T-helper 1 cell treated with Interleukin-12 subunit alpha and Interleukin-12 subunit beta and Interleukin-4 antibody, amounts not matched to agents 30 ng/mL and 1 ng/mL, for 36 hours (primary cell): ENCODE data around the gene PTPDC1. TPM values are rescaled to one million over a fixed set of nuclear protein-coding genes. Genes with fewer than 3 reads are reported as not detected.

Source experiments
- intact Hi-C: fragments of 100-400 bp; cut with micrococcal nuclease; formaldehyde crosslinking; loops from one replicate; pipeline ENCODE4 v1.15.1; 2024
- total RNA-seq: library from RNA; stranded (reverse); gene quantifications from 2 replicates; pipeline ENCODE4 v1.2.3, GENCODE V29; 2022

Gene PTPDC1, protein sequence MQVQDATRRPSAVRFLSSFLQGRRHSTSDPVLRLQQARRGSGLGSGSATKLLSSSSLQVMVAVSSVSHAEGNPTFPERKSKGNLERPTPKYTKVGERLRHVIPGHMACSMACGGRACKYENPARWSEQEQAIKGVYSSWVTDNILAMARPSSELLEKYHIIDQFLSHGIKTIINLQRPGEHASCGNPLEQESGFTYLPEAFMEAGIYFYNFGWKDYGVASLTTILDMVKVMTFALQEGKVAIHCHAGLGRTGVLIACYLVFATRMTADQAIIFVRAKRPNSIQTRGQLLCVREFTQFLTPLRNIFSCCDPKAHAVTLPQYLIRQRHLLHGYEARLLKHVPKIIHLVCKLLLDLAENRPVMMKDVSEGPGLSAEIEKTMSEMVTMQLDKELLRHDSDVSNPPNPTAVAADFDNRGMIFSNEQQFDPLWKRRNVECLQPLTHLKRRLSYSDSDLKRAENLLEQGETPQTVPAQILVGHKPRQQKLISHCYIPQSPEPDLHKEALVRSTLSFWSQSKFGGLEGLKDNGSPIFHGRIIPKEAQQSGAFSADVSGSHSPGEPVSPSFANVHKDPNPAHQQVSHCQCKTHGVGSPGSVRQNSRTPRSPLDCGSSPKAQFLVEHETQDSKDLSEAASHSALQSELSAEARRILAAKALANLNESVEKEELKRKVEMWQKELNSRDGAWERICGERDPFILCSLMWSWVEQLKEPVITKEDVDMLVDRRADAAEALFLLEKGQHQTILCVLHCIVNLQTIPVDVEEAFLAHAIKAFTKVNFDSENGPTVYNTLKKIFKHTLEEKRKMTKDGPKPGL
- total RNA-seq, result 3.8 and 3.9 TPM in 2 replicates

DNA sequence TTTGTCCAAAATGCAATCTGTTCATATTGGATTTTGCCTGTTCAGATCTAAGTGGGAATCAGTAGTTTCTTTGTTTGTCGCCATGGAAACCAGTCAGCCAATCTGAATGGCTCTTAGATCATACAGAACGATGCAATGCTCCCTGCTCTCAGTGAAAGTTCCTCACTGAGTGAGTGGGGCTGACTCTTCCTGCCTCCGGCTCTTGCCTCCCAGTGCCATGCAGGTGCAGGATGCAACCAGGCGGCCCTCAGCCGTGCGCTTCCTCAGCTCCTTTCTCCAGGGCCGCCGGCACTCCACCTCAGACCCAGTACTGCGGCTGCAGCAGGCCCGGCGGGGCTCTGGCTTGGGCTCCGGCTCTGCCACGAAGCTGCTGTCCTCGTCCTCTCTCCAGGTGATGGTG is at the start of gene PTPDC1:
TSS of gene PTPDC1 (plus strand) at position 151 of the 400 bp plus-strand sequence. CDS start at position 218, 67 bp downstream.
- intact Hi-C loops, result no loop called here

DNA sequence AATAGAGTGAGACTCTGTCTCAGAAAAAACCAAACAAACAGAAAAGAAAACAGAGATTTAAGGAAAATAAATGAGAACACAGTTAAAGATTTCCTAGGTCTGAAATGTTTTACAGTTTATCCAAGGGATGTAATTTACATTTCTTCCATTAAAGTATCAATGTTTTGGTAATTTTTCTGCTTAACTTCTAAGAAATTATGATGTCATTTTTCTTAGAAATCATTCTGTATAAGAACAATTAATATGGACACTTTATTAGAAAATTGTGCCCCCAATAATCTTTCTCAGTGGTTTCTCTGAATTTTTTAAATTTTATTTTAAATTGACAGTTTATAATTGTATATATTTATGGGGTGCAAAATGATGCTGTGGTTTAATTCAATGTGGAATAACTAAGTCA is 49.8 kb upstream of the PTPDC1 start:
- intact Hi-C loops, result loop anchor here (5.0 kb wide), 2 partner anchors 582 to 937 kb away; partner anchors contain the start of genes CARD19, FAM120A and FAM120AOS

DNA sequence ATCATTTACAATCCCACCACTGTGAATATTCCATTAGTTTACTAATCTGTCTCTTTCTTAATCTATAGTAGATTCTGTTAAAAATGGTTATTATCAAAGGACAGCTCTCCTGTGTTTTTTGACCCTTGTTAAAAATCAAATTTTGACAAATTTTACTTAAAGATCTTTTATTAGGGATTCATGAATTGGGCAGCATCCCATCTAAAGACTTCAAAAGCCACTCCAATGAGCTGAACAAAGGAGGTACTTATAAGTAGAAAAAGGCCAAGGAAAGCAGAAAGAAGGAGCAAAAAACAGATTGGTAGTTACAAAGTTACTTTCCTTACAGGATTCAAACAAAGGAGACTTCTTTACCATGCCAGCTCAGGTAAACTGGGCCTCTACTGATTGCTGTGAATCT is 44.5 kb upstream of the PTPDC1 start:
- intact Hi-C loops, result no loop called here

DNA sequence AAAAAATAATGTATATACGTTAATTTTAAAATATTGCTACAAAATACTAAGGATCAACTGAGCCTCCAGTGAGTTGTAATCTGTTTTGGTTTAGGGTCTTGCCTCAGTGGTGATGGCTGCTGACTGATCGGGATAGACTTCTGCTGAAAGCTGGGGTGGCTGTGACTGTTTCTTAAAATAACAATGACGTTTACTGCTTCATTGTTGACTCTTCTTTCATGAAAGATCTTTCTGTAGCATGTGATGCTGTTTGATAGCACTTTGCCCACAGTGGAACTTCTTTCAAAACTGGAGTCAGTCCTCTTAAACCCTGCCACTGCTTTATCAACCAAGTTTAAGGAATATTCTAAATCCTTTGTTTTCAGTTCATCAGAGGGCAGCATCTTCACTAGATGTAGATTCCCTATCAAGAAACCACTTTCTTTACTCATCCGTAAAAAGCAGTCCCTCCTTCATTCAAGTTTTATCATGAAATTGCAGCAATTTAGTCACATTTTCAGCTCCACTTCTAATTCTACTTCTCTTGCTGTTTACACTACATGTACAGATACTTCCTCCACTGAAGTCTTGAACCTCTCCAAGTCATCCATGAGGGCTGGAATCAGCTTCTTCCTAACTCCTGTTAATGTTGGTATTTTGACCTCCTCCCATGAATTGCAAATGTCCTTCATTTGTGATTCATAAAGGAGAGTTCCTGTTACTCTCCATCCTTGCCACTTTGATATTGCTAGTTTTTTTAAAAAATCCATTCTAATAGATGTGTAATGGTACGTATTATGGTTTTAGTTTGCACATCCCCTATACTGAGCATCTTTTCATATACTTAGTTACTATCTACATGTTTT is 41.5 kb upstream of the PTPDC1 start:
- intact Hi-C loops, result no loop called here

DNA sequence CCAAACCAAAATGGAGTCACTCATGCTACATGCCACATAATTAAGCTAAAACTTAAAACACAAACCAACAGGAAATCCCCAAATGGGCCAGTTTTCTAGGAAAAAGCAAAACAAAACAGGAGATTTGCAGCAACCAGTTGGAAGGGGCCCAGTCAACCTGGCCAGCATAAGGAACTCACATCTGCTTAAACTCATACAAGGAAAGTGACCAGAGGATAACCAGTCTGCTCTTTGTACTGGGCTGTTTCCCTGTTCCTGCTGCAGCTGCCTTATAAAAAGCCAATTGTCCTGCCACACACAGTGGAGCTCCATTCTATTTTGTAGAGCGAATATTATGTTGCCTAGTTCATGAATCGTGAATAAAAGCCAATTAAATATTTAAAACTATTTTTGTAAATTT is 29.5 kb upstream of the PTPDC1 start:
- intact Hi-C loops, result no loop called here

DNA sequence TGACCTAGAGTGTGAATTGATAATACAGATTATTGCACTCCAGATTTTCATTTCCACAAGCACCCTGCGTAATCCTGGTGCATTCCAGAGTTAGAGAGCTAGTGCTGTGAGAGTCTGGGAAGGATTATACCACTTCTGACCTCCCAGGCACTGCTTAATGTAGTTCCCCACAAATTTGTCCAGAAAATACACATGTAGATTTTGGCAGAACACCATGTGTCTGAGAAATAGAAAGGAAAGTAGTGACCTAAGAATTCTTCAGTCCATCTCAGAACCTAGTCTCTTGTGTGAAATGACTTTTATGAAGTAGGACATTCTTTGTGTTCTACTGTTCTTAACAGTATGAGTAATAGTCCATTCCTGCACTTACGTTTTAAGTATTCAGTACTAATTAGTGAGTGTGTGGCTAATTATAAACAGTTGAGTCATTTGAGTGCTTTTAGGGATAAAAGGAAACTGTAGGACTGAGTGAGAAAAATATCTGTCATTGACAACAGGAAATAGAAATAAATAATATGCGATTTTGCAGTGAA is 27.8 kb upstream of the PTPDC1 start:
- intact Hi-C loops, result no loop called here

DNA sequence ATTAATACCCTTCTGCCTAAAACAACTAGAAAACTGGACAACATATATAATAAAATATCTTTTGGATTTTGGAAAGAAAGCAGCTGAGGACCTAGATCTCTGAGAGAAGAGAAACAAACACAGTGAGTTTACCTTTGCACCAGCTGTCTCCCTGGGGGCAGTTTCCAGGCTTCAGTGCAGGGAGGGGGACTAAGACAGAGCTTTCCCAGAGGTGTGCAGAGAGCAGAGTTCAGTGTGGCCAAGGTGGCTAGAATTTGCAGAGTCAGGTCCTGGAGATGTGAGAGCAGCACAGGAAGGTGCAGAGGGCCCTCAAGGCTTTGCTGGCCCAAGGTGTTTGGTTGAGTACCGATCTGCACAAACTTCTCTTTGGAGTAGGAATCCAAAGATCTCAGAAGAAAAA is 26.3 kb upstream of the PTPDC1 start:
- intact Hi-C loops, result no loop called here

DNA sequence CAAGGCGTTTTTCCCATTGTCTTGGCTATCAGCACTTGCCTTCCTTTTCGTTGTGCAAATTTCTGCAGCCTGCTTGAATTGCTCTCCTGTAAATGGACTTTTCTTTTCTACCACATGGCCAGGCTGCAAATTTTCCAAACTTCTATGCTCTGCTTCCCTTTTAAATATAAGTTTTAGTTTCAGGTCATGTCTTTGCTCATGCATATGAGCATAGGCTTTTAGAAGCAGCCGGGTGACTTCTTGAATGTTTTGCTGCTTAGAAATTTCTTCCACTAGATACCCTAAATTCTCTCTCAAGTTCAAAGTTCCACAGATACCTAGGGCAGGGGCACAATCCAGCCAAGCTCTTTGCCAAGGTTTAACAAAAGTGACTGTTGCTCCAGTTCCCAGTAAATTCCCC is 22.4 kb upstream of the PTPDC1 start:
- intact Hi-C loops, result no loop called here

DNA sequence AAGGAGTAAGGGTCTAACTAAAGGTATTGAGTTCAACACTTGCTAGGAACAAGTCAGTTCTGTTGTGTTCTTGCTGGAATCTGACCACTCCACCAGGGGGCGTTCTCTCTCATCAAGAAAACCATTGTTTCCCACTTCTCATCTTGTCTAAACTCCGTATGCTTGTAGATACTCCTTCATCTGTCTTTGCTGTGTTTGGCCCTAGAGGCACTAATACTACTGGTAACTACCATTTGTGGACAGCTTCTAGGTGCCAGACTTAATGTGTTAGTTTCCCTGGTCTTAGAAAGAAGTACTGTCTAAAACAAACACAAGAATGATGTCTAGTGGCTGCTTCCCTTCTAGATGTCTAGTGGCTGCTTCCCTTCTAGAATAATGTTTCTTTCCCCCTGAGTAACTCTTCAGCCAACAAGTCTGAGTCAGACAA is 18.7 kb upstream of the PTPDC1 start:
- intact Hi-C loops, result loop anchor here (1.0 kb wide), 2 partner anchors 103 to 148 kb away; no protein-coding TSS in a partner anchor

DNA sequence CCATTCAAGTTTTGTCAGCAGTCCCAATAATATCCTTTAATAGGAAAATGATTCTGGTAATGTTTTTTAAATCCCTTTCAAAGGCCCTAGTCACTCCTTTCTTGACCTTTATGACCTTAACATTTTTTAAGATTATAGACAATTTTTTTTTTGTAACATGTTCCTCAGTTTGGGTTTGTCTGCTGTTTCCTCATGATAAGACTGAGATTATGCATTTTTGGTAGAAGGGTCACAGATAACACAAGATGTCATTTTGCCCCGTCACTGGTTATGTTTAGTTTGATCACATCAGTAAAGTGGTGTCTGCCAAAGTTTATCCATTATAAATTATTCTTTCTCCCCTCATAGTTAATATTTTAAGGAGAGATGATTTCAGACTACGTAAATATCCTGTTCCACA is 16.0 kb upstream of the PTPDC1 start:
- intact Hi-C loops, result no loop called here

DNA sequence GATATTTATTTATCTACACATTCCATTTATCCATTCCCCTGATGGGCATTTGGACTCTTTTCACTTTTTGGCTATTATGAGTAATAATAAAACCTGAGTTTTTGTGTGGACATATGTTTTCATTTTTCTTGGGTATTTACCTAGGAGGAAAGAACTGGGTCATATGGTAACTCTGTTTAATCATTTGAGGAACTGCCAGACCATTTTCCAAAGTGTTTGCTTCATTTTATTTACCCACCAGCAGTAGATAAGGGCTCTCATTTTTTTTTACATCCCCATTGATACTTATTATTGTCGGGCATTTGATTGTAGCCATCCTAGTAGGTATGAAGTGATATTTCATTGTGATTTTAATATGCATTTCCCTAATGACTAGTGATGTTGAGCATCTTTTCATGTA is 7.7 kb upstream of the PTPDC1 start:
- intact Hi-C loops, result no loop called here

DNA sequence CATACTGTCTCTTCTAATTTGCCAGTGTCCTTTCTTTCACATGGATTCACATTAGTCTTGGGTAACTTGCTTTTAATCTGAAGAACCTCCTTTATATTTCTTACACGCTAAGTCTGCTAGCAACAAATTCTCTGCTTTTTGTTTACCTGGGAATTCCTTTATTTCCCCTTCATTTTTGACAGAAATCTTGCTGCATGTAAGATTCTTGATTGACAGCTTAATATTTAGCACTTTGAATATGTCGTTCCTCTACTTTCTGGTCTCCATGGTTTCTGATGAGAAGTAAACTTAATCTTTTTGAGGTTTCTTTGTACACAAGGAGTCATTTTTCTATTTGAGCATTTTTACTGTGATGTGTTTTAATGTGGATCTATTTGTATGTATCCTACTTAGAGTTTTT is 6.2 kb upstream of the PTPDC1 start:
- intact Hi-C loops, result no loop called here

DNA sequence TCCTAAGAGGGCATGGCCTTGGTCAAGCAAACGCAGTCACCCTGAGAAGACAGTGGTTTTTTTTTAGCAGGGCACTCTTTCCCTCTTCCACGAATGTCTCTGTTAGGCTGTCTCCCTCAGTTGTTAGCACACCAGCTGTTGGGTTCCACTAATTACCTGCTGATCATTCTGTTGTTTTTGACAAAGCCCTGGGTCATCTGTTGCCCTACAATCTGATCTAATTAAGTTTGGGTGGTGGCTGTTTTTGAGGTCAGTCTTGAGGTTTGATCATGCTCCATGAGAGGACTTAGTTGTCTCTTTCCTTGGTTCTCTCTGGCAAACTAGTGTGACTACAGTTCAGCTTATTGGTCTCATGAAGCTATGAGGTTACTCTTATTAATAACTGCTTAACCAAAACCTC is 5.0 kb upstream of the PTPDC1 start:
- intact Hi-C loops, result no loop called here

DNA sequence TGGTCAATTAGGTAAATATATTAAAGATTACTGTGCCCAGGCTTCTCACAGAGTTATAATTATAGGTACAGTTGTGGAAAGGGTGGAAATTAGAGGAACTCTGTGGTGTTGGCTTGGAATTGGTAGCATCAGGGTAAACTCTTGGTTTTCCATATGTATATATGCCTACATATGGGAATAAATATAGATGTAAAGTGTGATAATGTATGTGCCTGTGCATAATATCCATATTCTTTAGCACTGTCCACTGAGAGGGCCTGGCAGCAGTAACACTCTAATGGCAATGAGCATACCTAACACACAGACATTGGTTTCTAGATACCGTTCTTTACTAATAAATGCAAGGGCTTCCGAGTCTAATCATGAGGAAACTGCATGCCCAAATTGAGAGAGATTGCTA is 4.0 kb upstream of the PTPDC1 start:
- intact Hi-C loops, result no loop called here

DNA sequence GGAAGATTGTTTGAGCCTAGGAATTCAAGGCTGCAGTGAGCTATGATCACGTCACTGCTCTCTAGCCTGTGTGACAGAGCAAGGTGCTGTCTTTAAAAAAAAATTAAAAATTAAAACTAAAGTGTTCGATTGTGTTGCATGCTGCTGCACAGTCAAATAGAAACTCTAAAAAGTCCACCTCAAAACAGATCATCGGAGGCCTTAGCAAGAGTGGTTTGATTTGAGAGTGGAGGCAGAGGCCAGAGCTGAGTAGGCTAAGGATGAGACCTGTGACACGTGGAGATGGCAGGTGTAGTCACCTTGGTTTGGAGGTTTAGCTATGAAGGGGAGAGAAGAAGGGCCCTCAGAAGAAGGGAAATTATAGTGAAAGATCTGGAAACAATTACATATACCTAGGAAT is 2.8 kb upstream of the PTPDC1 start:
- intact Hi-C loops, result no loop called here

DNA sequence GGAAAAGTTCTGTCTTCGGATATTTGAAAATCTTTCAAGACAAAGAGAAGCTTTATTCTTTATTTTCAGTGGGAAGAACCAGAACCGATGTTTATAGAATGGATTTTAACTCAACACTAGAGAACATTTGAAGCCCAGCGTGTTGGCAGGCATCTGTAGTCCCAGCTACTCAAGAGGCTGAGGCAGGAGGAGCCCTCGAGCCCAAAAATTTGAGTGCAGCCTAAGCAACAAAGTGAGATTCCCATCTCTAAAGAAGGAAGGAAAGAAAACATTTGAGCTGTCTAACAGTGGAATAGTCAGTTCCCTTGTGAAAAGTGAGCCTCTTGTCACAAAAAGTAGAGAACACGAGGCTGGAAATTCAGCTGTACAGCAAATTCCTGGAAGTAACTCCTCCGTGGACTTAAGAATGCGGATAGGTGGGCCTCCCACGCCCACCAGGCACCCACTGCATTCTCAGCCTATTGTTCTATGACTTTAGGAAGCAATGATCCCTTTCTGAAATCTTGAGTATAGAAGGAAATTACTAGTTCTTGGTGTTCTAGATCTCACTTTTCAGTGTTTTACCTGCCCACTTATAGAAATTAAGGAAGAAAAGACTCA is 2.3 kb upstream of the PTPDC1 start:
- intact Hi-C loops, result no loop called here

DNA sequence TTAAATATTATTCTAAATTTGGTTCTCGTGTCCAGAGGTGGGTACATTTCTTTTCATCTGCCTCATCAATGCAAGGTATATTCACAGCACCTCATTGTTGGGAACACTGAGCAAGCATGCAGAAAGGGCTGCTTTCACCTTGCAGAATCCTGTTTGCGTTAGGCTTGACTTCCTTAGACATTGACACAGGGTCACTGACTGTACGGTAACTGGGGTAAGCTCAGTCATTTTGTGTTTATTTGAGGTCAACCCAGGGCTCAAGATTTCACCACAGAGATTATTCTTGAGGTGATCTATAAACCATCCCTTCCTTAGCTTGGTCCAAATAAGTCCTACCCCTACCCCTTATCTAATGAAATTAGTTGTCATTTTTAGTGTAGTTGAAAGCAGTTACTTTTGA is 1.7 kb upstream of the PTPDC1 start:
- intact Hi-C loops, result no loop called here

DNA sequence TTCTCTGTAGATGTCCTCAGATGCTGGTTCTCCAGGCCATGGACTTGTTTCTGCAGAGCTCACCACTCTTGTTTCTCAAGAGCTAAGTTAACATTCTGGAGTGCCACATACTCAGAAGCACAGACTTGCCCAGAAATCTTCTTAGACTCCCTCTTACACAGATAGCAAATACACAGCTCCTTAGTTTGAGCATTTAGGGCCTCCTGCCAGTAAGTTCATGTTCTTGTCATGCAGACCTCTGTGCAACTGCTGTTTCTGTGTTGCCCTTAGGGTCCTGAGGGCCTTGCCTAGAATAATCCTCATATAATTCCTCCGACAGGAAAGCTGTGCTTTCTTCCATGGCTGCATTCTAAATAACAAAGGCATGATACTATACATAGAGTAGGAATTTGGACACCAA is 1.3 kb upstream of the PTPDC1 start:
- intact Hi-C loops, result no loop called here

DNA sequence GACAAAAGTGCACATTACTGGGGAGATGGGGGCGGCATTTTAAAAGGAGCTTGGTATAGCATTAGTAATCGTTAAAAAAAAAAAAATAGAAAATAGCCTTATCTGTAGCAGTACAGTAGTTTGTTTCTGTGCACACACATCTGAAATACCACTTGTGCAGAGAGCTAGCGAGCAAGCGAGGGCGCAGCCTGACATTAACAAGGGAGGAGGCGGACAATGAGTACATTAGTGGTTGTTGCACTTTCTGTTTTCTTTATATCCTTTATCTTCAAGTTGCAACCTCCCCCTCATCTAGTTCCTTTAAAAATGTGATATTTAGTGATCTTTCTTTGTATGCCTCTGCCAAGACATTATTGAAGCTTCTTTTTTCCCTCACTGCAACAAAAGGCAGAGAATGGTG is 880 bp upstream of the PTPDC1 start:
- intact Hi-C loops, result no loop called here

DNA sequence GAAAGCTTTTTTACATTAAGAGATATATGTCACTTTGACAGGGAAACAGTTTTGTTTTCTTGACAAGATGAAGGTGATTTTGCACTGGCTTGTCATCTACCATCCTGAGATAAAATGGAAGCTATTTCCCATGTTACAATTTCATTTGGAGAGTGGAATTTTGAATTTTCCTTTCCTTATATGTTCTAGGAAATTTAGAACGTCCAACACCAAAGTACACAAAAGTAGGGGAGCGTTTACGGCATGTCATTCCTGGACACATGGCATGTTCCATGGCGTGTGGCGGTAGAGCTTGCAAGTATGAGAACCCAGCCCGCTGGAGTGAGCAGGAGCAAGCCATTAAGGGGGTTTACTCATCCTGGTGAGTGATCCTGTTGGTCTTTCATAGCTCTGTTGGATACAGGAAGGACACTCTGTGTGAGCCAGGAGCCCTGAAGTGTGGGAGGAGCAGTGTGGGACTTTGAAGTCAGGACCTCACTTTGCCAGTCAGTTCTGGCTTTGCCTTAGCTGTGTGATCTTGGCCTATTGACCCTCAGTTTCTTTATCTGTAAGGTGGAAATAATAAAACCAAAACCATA is 887 bp downstream of the PTPDC1 start:
- intact Hi-C loops, result no loop called here
